Kidney capillary endothelial cell (primary cell): ENCODE data around the gene NCOA7.
A peak's percentile ranks its signal among the peaks of the same experiment; 100 is the strongest.
"Not testable (repeated sequence)": the region's sequence is repeated elsewhere in the genome, so short reads cannot be mapped to it uniquely, and the experiment has no call there.

Source experiments
- DNase-seq: peaks from one replicate; pipeline ENCODE4 v3.0.0-alpha.2; 2018; ENCODE audit warnings: low spot score

NCOA7 gene

DNA sequence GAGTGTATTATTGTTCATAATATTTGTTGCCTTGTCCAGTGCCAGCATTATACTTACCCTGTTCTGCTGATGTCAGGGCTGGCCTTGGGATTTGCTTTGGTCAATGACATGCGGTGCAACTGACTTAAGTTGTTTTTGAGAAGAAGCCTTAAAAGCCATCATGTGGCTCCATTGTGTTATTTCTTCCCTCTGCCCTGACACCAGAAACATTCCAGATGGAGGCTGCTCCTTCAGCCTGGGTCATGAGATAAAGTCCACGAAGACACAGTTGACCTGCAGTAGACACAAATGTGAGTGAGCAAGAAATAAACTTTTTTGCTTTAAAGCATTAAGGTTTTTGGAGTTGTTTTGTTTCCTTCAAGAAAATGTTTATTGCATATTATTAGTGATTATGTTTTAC, 158.3 kb downstream of the NCOA7 start:
- DNase-seq: no peak

- no peak for DNase-seq
These were observed 159.5 kb downstream of the NCOA7 start for GRCh38 chr6:125950293-125950692.

DNA sequence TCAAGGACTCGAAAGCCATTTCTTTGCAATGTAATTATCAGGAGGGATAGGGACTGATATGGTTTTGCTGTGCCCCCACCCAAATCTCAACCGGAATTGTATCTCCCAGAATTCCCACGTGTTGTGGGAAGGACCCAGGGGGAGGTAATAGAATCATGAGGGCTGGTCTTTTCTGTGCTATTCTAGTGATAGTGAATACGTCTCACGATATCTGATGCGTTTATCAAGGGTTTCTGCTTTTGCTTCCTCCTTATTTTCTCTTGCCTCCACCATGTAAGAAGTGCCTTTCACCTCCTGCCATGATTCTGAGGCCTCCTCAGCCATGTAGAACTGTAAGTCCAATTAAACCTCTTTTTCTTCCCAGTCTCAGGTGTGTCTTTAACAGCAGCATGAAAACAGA, 160.0 kb downstream of the NCOA7 start:
- not testable (repeated sequence) for DNase-seq

- DNase-seq: no peak
These were observed 160.6 kb downstream of the NCOA7 start for GRCh38 chr6:125951323-125951722.

DNA sequence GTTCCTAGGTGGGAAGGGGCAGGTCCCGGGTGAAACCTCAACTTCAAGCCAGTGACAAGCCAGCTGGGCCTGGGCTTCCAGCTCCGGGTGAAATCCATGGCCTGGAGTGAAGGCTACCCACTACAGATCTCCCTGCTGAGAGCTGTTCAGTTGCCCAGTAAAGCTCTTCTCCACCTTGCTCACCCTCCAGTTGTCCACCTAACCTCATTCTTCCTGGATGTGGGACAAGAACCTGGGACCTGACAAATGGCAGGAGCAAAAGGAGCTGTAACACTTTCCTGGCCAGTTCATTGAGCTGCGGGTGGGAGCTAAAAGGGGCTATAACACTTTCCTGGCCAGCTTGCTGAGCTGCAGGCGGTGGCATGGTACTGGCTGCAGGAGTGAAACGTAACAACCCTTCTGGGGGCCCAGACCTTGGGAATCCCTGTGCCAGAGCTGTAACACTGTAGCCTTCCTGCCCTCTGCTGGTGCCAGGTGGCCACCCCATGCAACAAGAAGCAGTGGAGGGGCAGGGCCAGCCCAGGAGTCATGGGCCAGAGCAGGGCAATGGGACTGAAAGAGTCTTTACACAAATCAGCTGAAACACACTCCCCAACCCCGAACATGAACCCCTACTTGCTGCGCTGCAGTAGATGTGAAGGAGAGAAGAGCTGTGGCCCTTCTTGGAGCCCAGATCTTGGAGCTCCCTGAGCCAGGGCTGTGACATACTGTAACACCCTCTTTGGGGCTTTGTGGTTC, 162.2 kb downstream of the NCOA7 start:
- no peak for DNase-seq

DNA sequence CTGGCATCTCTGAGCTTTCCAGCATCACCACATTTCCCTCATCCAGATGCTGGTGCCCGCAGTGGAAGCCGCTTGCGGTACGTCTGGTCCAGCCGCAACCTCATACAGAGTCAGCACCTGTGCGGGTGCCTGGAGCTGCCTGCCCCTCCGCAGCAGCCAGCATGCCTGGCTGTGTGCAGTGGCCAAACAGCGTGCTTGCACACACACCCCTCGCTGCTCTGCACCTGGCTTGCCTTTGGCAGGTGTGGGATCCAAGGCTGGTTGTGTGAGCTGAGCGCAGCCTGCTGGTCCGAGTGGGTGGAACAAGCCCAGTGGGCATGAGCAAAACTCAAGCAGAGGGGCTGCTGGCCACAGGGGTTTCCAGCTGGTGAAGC, 162.7 kb downstream of the NCOA7 start:
- DNase-seq: no peak

DNA sequence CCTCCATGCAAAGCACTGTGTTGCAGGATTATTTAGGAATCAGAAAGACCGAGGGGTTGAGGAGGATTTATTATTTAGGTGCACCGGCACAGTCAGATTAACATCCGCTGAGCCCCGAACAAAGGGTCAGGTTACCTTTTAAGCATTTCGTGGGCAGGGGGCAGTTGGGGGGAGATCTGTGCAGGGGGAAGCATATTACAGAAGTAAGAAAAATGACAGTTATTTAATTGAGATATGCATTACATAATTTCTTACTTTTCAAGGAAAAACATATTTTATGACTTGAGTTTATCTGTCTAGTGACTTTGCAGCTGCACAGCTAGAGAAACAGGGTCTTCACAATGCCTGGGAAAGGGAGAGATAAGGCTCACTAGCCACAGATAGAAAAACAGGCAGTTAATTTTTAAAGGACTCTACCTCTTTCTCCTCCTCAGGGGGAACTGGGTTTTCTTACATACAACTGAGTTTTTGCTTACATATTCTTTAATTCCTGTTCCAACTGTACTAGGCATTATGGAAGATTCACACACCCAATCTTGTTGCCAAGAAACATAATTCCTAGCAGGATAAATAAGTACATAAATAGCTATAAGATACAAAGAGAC, 164.1 kb downstream of the NCOA7 start:
- DNase-seq: no peak

- no peak for DNase-seq
These were observed 165.2 kb downstream of the NCOA7 start for GRCh38 chr6:125955973-125956372.

- DNase-seq: peak; percentile 92
These were observed 166.0 kb downstream of the NCOA7 start, which contains the start of gene HINT3 for GRCh38 chr6:125956506-125957390. Gene HINT3, plus strand, starts transcription at chr6:125956770. Its CDS starts 208 bp downstream, at chr6:125956978.

DNA sequence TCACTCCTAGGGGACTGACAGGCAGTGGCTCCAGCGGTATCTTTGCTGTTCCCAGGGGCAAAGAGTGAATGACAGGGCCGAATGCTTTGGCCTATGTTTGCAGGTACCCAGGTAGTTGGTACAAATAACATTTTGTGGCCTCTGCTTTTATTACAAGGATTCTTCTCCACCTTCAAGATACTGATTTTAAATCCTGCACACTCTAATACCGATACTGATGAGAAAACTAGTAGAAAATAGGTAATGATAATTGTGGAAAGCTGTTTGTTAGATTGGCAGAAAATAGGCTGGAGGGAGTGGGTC, 166.6 kb downstream of the NCOA7 start:
- DNase-seq: no peak

DNA sequence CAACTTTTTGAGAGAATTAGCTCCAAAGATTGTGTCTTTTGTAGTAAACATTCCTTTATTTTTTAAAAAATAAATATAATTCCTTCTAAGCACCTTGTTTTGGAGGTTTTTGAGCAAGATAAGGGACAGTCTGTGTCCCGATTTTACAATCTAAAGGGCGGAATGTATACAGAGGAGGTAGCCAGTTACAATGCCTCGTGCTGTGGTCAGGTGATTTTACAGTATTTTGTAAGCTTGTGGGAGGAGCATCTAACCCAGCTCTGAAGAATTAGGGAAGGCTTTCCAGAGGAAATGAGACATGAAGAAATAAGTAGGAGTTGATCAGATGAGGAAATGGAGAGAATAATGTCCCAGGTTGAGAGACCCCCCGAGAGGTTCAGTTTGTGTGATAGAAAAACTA, 167.1 kb downstream of the NCOA7 start:
- no peak for DNase-seq

DNA sequence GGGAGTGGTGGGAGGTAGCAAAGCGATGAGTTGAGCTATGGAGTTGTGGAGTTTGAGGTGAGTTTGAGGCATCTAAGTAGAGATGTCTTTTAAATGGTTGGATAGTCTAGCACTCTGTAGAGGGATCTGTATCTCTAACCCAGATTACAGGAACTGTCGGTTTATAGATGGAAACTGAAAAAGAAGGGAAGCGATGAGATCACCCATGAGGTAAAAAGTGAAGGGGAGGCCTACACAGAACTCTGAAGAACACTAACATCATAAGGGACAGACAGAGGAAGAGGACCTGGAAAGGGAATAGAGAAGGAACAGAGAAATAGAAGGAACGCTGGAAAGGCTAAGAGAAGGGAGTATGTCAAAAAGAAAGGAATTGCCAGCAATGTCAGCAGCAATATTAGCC, 168.3 kb downstream of the NCOA7 start:
- no peak for DNase-seq

DNA sequence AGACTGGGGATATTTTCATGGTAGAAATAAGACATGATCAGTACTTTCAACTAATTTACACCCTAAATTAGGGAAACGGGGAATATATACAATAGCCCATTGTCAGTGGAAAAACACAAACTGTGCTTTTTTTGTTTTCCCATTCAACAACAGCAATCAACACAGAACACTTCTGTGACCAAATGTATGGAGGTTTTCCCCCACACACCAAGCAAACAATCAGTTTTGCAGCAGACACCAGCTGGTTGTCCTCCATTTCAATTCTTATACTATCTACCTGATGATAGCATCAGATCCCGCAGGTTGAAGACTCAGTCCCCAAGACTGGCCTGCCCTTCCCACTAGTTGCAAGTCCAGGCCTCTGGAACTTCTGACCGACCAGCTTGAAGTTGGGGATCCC, 170.4 kb downstream of the NCOA7 start:
- no peak for DNase-seq

DNA sequence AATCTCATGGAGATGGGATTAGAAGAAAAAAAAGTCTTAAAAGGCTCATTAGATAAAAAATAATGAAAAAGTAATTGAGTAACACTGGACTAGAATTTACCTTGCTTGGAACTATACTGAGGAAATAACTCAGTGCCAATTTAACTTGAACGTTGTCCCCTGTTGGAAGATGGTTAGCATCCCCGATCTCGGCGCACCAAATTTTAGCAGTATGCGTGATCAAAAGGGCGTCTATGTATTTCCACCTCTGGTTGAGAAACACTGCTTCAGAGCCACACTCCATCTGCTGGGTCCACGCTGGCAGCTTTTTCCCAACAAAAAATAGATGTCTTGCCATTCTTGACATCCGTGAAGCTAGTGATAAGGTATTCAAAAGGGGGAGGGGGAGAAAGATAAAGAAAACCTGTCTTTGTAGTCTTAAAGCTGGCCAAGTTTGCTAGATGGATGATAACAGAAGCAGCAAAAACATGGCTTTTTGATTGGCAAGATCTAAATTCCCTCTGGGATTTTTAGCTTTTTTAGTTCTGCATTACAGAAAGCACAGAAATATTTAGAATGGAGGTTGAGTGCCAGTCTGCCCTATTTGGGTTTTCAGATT, 172.2 kb downstream of the NCOA7 start:
- no peak for DNase-seq

GRCh38 chr6:125963817-125964216, 173.1 kb downstream of the NCOA7 start:
- DNase-seq: no peak

DNA sequence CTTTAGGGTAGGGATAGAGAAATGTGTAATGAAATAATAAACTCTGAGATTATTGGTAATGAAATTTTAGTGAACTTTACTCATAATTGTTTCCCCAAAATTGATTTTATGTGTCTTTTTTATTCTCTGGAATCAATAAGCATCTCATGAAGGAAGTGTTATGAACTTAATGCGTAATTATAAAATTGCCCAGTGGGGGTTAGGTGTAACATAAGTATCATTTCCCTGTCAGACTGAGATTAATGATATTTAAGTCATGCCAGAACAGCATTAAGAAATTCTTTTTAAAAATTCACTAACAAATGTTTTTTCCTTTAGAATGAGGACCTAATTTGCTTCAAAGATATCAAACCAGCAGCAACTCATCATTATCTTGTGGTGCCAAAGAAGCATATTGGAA, 175.8 kb downstream of the NCOA7 start:
- DNase-seq: no peak

DNA sequence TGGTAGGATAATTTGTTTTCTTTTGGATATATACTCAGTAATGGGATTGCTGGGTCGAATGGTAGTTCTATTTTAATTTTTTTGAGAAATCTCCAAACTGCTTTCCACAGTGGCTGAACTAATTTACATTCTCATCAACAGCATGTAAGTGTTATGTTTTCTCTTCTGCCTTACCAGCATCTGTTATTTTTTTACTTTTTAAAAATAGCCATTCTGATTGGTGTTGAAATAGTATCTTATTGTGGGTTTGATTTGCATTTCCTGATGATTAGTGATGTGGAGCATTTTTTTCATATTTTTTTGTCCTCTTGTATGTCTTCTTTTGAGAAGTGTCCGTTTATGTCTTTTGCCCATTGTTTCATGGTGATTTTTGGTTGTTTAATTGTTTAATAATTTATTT, 177.7 kb downstream of the NCOA7 start:
- no peak for DNase-seq

GRCh38 chr6:125970760-125971159, 180.0 kb downstream of the NCOA7 start:
- no peak for DNase-seq

- not testable (repeated sequence) for DNase-seq
These were observed 181.7 kb downstream of the NCOA7 start for GRCh38 chr6:125972478-125972877.

GRCh38 chr6:125974214-125974866, 183.6 kb downstream of the NCOA7 start:
- peak; percentile 72 for DNase-seq

- no peak for DNase-seq
These were observed 188.3 kb downstream of the NCOA7 start for GRCh38 chr6:125979101-125979500.
